Right atrium auricular region (tissue), 2 donors: ENCODE data around the gene NTSR1. TPM values are rescaled to one million over a fixed set of nuclear protein-coding genes. Genes with fewer than 3 reads are reported as not detected.

Source experiments
- DNase-seq: peaks from one replicate; pipeline ENCODE4 v3.0.0-alpha.2; 2019; ENCODE audit warnings: low spot score
- H3K27ac ChIP-seq, 2 donors: fragments of 200-600 bp; sonication (generic); 1 replicate in 1 of 2; 2 replicates in 1 of 2; pipeline ENCODE4 v1.5.1; 2016 to 2019
- H3K27me3 ChIP-seq, 2 donors: fragments of 200-600 bp; sonication (generic); one replicate each; pipeline versions ENCODE4 v1.5.1 to v1.6.0; 2017 to 2019
- H3K36me3 ChIP-seq: fragments of 200-600 bp; sonication (generic); one replicate; pipeline ENCODE4 v1.5.1; 2016
- H3K4me1 ChIP-seq, 2 donors: fragments of 200-600 bp; sonication (generic); one replicate each; pipeline versions ENCODE4 v1.5.1 to v1.6.0; 2017 to 2019
- H3K4me3 ChIP-seq, 2 donors: fragments of 200-600 bp; sonication (generic); 1 replicate in 1 of 2; 2 replicates in 1 of 2; pipeline ENCODE4 v1.5.1; 2017 to 2019; ENCODE audit warnings: mild to moderate bottlenecking in 1 of 2, moderate library complexity in 1 of 2
- H3K9me3 ChIP-seq, 2 donors: fragments of 200-600 bp; sonication (generic); one replicate each; pipeline ENCODE4 v1.5.1; 2019
- total RNA-seq, 2 donors: library from RNA; depleted of rRNA; stranded (reverse); fragments of >200 nt; gene quantifications; one replicate each; pipeline ENCODE4 v1.1.0, GENCODE V29; 2016
- TF ChIP-seq, protein P1 (sequence below), 2 donors: fragments of 200-600 bp; sonication (generic); IDR thresholded peaks; one replicate each; pipeline ENCODE4 v1.5.1; 2019; ENCODE audit warnings: antibody characterized with exemption in 2 of 2

Gene NTSR1
- total RNA-seq, 2 donors from 2014 or later = 0.43 TPM; not detected in 1

- Histone ChIP-seq H3K4me1 (peaks cover 0 to 5% of the 10 kb centered on the region in 2 donors), H3K4me3 (no peak overlapping the region), H3K36me3 (peaks cover 5% of the 10 kb centered on the region), H3K9me3 (no peaks in the 10 kb centered on the region), H3K27ac (no peak overlapping the region), H3K27me3 (no peaks in the 10 kb centered on the region)
- no peak for DNase-seq
- TF ChIP-seq, protein P1, sequence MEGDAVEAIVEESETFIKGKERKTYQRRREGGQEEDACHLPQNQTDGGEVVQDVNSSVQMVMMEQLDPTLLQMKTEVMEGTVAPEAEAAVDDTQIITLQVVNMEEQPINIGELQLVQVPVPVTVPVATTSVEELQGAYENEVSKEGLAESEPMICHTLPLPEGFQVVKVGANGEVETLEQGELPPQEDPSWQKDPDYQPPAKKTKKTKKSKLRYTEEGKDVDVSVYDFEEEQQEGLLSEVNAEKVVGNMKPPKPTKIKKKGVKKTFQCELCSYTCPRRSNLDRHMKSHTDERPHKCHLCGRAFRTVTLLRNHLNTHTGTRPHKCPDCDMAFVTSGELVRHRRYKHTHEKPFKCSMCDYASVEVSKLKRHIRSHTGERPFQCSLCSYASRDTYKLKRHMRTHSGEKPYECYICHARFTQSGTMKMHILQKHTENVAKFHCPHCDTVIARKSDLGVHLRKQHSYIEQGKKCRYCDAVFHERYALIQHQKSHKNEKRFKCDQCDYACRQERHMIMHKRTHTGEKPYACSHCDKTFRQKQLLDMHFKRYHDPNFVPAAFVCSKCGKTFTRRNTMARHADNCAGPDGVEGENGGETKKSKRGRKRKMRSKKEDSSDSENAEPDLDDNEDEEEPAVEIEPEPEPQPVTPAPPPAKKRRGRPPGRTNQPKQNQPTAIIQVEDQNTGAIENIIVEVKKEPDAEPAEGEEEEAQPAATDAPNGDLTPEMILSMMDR (IDR thresholded peaks at IDR 0.05) = no peak
Measured at GRCh38 chr20:62670998-62671397, 37.6 kb upstream of the NTSR1 start.

DNA sequence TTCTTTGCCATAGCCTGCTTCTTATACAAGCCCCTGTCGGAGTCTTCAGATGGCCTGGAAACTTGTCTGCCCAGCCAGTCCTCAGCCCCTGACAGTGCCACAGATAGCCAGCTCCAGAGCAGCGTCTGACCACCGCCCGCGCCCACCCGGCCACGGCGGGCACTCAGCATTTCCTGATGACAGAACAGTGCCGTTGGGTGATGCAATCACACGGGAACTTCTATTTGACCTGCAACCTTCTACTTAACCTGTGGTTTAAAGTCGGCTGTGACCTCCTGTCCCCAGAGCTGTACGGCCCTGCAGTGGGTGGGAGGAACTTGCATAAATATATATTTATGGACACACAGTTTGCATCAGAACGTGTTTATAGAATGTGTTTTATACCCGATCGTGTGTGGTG, 36.9 kb upstream of the NTSR1 start:
- Histone ChIP-seq H3K36me3 (peaks cover 5% of the 10 kb centered on the region), H3K4me1 (peaks cover 0 to 2% of the 10 kb centered on the region in 2 donors), H3K27me3 (no peaks in the 10 kb centered on the region), H3K4me3 (no peak overlapping the region), H3K9me3 (no peaks in the 10 kb centered on the region), H3K27ac (no peak overlapping the region)
- TF ChIP-seq, protein P1 (IDR thresholded peaks at IDR 0.05) = no peak
- DNase-seq = no peak

DNA sequence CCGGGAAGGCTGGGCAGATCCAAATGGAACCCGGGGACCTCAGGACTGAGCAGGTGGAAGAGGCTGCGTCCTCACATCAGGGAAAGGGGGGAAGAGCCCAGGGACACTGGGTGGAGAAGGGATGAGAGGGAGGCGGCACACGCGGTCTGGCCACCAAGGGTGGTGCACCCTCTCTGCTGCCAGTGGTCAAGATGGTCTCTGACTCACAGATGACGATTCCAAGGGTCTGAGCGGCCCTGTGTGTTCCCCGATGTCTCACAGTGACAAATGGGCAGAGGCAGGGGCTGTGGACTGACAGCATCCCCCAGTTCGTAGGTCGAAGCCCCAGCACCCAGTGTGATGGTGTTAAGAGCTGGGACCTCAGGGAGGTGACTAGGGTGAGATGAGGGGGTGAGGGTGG, 34.3 kb upstream of the NTSR1 start:
- DNase-seq = no peak
- H3K27ac ChIP-seq = no peak overlapping the region
- no peak overlapping the region for H3K4me3 ChIP-seq
- no peaks in the 10 kb centered on the region for H3K27me3 ChIP-seq
- TF ChIP-seq, protein P1 (IDR thresholded peaks at IDR 0.05) = no peak
- no peaks in the 10 kb centered on the region for H3K36me3 ChIP-seq
- peaks cover 0 to under 1% of the 10 kb centered on the region in 2 donors for H3K9me3 ChIP-seq
- H3K4me1 ChIP-seq = no peaks in the 10 kb centered on the region

- DNase-seq = no peak
- no peak overlapping the region for H3K4me3 ChIP-seq
- no peak overlapping the region for H3K27ac ChIP-seq
- H3K9me3 ChIP-seq = peaks cover 0 to 10% of the 10 kb centered on the region in 2 donors
- no peaks in the 10 kb centered on the region for H3K4me1 ChIP-seq
- no peaks in the 10 kb centered on the region for H3K27me3 ChIP-seq
- TF ChIP-seq, protein P1 (IDR thresholded peaks at IDR 0.05) = no peak
- no peaks in the 10 kb centered on the region for H3K36me3 ChIP-seq
Measured at GRCh38 chr20:62675156-62675876, 33.3 kb upstream of the NTSR1 start.

DNA sequence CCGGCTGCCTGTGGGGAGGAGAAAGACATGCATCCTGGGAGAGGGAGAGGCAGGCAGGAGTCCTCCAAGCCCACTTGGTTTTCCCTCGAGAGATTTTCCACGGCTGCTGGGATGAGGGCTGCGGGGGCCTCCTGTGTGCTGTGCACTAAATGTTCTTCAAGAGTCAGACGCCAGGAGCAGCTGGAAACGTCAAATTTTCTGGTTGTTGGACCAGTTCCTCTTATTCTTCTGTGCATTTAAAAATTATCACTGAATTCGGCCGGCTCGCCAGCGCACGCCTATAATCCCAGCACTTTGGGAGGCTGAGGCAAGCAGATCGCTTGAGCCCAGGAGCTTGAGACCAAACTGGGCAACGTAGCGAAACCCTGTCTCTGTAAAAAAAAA, 32.8 kb upstream of the NTSR1 start:
- peaks cover 0 to 13% of the 10 kb centered on the region in 2 donors for H3K9me3 ChIP-seq
- no peak overlapping the region for H3K27ac ChIP-seq
- no peak overlapping the region for H3K4me3 ChIP-seq
- no peaks in the 10 kb centered on the region for H3K27me3 ChIP-seq
- TF ChIP-seq, protein P1 (IDR thresholded peaks at IDR 0.05) = no peak
- no peak for DNase-seq
- H3K4me1 ChIP-seq = no peaks in the 10 kb centered on the region
- no peaks in the 10 kb centered on the region for H3K36me3 ChIP-seq

DNA sequence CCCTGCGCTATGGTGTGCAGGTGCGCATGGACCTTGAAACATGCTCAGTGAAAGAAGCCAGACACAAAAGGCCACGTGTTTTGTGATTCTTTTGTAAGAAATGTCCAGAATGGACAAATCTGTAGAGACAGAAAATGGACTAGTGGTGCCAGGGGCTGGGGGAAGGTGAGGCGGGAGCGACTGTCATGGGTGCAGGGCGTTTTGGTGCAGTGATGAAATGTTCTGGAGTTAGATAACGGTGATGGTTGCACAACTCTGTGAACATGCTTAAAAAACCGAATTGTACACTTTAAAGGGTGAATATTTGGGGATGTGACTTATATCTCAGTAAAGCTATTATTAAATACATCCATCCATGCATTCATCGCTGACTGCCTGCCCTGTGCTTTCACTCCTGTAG, 31.7 kb upstream of the NTSR1 start:
- H3K4me1 ChIP-seq = no peaks in the 10 kb centered on the region
- no peak overlapping the region for H3K27ac ChIP-seq
- H3K4me3 ChIP-seq = no peak overlapping the region
- DNase-seq = no peak
- TF ChIP-seq, protein P1 (IDR thresholded peaks at IDR 0.05) = no peak
- peaks cover 0 to 13% of the 10 kb centered on the region in 2 donors for H3K9me3 ChIP-seq
- no peaks in the 10 kb centered on the region for H3K27me3 ChIP-seq
- H3K36me3 ChIP-seq = no peaks in the 10 kb centered on the region
